Measurements from ENCODE around the gene RAB44. TPM values are rescaled to one million over a fixed set of nuclear protein-coding genes. Genes with fewer than 3 reads are reported as not detected.

RAB44 gene
- total and polyA plus RNA-seq, 2 of the 13 experiments (the other 11 are each of a cell fraction or from before 2014, with no cell fraction given), result not detected

DNA sequence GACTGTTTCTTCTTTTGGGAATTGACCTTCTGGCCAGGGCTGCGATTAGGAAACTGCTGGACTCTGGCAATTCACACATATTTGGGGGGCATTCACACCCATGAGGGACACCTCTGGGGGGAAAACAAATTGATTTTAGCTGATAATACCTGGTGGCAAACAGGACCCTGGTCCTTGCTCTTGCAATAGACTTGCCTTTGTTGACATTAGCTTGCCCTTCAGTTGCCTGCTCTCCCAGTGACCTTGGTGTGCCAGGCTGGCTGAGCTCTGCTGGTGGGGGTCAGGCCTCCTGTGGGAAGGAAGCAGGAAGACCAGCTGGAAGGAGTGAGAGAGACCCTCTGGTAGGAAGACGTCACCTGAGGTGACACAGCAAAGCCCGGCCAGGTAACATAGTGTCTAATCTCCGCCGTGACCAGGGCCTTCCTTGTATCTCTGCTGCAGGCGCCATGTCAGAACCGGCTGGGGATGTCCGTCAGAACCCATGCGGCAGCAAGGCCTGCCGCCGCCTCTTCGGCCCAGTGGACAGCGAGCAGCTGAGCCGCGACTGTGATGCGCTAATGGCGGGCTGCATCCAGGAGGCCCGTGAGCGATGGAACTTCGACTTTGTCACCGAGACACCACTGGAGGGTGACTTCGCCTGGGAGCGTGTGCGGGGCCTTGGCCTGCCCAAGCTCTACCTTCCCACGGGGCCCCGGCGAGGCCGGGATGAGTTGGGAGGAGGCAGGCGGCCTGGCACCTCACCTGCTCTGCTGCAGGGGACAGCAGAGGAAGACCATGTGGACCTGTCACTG is 13.8 kb upstream of the RAB44 start (continued):
- TF ChIP-seq, protein P1, sequence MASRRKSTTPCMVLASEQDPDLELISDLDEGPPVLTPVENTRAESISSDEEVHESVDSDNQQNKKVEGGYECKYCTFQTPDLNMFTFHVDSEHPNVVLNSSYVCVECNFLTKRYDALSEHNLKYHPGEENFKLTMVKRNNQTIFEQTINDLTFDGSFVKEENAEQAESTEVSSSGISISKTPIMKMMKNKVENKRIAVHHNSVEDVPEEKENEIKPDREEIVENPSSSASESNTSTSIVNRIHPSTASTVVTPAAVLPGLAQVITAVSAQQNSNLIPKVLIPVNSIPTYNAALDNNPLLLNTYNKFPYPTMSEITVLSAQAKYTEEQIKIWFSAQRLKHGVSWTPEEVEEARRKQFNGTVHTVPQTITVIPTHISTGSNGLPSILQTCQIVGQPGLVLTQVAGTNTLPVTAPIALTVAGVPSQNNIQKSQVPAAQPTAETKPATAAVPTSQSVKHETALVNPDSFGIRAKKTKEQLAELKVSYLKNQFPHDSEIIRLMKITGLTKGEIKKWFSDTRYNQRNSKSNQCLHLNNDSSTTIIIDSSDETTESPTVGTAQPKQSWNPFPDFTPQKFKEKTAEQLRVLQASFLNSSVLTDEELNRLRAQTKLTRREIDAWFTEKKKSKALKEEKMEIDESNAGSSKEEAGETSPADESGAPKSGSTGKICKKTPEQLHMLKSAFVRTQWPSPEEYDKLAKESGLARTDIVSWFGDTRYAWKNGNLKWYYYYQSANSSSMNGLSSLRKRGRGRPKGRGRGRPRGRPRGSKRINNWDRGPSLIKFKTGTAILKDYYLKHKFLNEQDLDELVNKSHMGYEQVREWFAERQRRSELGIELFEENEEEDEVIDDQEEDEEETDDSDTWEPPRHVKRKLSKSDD (CRISPR knock-in tag; IDR thresholded peaks at IDR 0.05; ENCODE audit: low read depth), result peak; percentile 94
- TF ChIP-seq ZFP36L2 (CRISPR knock-in tag; IDR thresholded peaks at IDR 0.05), result 0 out of 2 replicates have a peak, but pooled peaks have one; percentile 30
- TF ChIP-seq ZBTB7B (CRISPR knock-in tag; IDR thresholded peaks at IDR 0.05), result peak; percentile 91
- TF ChIP-seq, protein P2, sequence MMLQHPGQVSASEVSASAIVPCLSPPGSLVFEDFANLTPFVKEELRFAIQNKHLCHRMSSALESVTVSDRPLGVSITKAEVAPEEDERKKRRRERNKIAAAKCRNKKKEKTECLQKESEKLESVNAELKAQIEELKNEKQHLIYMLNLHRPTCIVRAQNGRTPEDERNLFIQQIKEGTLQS (CRISPR knock-in tag; IDR thresholded peaks at IDR 0.05), result peak; percentile 52; the same call in 1 of the 2 replicates
- TF ChIP-seq NONO (IDR thresholded peaks at IDR 0.05), result no peak
- peak; percentile 97 for TF ChIP-seq NONO (CRISPR knock-in tag; conservative IDR thresholded peaks at IDR 0.05)
- TF ChIP-seq, protein P3, sequence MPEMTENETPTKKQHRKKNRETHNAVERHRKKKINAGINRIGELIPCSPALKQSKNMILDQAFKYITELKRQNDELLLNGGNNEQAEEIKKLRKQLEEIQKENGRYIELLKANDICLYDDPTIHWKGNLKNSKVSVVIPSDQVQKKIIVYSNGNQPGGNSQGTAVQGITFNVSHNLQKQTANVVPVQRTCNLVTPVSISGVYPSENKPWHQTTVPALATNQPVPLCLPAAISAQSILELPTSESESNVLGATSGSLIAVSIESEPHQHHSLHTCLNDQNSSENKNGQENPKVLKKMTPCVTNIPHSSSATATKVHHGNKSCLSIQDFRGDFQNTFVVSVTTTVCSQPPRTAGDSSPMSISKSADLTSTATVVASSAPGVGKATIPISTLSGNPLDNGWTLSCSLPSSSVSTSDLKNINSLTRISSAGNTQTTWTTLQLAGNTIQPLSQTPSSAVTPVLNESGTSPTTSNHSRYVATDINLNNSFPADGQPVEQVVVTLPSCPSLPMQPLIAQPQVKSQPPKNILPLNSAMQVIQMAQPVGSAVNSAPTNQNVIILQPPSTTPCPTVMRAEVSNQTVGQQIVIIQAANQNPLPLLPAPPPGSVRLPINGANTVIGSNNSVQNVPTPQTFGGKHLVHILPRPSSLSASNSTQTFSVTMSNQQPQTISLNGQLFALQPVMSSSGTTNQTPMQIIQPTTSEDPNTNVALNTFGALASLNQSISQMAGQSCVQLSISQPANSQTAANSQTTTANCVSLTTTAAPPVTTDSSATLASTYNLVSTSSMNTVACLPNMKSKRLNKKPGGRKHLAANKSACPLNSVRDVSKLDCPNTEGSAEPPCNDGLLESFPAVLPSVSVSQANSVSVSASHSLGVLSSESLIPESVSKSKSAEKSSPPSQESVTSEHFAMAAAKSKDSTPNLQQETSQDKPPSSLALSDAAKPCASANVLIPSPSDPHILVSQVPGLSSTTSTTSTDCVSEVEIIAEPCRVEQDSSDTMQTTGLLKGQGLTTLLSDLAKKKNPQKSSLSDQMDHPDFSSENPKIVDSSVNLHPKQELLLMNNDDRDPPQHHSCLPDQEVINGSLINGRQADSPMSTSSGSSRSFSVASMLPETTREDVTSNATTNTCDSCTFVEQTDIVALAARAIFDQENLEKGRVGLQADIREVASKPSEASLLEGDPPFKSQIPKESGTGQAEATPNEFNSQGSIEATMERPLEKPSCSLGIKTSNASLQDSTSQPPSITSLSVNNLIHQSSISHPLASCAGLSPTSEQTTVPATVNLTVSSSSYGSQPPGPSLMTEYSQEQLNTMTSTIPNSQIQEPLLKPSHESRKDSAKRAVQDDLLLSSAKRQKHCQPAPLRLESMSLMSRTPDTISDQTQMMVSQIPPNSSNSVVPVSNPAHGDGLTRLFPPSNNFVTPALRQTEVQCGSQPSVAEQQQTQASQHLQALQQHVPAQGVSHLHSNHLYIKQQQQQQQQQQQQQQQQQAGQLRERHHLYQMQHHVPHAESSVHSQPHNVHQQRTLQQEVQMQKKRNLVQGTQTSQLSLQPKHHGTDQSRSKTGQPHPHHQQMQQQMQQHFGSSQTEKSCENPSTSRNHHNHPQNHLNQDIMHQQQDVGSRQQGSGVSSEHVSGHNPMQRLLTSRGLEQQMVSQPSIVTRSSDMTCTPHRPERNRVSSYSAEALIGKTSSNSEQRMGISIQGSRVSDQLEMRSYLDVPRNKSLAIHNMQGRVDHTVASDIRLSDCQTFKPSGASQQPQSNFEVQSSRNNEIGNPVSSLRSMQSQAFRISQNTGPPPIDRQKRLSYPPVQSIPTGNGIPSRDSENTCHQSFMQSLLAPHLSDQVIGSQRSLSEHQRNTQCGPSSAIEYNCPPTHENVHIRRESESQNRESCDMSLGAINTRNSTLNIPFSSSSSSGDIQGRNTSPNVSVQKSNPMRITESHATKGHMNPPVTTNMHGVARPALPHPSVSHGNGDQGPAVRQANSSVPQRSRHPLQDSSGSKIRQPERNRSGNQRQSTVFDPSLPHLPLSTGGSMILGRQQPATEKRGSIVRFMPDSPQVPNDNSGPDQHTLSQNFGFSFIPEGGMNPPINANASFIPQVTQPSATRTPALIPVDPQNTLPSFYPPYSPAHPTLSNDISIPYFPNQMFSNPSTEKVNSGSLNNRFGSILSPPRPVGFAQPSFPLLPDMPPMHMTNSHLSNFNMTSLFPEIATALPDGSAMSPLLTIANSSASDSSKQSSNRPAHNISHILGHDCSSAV (CRISPR knock-in tag; IDR thresholded peaks at IDR 0.05; ENCODE audit: borderline replicate concordance), result no peak
- TF ChIP-seq, protein P4, sequence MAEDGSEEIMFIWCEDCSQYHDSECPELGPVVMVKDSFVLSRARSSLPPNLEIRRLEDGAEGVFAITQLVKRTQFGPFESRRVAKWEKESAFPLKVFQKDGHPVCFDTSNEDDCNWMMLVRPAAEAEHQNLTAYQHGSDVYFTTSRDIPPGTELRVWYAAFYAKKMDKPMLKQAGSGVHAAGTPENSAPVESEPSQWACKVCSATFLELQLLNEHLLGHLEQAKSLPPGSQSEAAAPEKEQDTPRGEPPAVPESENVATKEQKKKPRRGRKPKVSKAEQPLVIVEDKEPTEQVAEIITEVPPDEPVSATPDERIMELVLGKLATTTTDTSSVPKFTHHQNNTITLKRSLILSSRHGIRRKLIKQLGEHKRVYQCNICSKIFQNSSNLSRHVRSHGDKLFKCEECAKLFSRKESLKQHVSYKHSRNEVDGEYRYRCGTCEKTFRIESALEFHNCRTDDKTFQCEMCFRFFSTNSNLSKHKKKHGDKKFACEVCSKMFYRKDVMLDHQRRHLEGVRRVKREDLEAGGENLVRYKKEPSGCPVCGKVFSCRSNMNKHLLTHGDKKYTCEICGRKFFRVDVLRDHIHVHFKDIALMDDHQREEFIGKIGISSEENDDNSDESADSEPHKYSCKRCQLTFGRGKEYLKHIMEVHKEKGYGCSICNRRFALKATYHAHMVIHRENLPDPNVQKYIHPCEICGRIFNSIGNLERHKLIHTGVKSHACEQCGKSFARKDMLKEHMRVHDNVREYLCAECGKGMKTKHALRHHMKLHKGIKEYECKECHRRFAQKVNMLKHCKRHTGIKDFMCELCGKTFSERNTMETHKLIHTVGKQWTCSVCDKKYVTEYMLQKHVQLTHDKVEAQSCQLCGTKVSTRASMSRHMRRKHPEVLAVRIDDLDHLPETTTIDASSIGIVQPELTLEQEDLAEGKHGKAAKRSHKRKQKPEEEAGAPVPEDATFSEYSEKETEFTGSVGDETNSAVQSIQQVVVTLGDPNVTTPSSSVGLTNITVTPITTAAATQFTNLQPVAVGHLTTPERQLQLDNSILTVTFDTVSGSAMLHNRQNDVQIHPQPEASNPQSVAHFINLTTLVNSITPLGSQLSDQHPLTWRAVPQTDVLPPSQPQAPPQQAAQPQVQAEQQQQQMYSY (CRISPR knock-in tag; IDR thresholded peaks at IDR 0.05), result peak; percentile 9; the same call in 1 of the 2 replicates
- no peak for TF ChIP-seq RORA (CRISPR knock-in tag; IDR thresholded peaks at IDR 0.05)
- TF ChIP-seq ZNF101 (CRISPR knock-in tag; IDR thresholded peaks at IDR 0.05; ENCODE audit: borderline replicate concordance, low read depth), result 0 out of 2 replicates have a peak, but pooled peaks have one; percentile 82
- TF ChIP-seq TCF12 (IDR thresholded peaks at IDR 0.05), result no peak
- peak; percentile 99 for TF ChIP-seq TCF12 (CRISPR knock-in tag; IDR thresholded peaks at IDR 0.05)
